Pancreas (tissue), 10 donors: ENCODE results near the gene PALM2AKAP2. TPM values are rescaled to one million over a fixed set of nuclear protein-coding genes. Genes with fewer than 3 reads are reported as not detected.
A peak's percentile ranks its signal among the peaks of the same experiment; 100 is the strongest.

Experiments
- ATAC-seq, 4 donors: fragments of 200-7000 bp; cut with Tn5 transposase; one replicate each; pipeline versions ENCODE4 v1.8.0 to v1.9.1; 2020; ENCODE audit warnings: mild to moderate bottlenecking in 4 of 4, moderate library complexity in 4 of 4
- DNase-seq, 6 donors: peaks; one replicate each; pipeline ENCODE4 v3.0.0-alpha.2; 2020
- FAIRE-seq: peaks from 2 replicates; lab custom pipeline; 2012; peaks lifted over from hg19 to GRCh38; lab: Jason Lieb, UNC
- H3K27ac ChIP-seq, 4 donors: fragments of 200-600 bp; sonication (generic); 1 replicate in 3 of 4; 2 replicates in 1 of 4; pipeline versions ENCODE4 v1.5.0 to v1.8.0; 2020
- H3K27me3 ChIP-seq, 4 donors: fragments of 200-600 bp; one replicate each; pipeline ENCODE4 v1.8.0; 2021
- H3K36me3 ChIP-seq, 3 donors: fragments of 200-600 bp; sonication (generic) in 1 of 3; one replicate each; pipeline versions ENCODE4 v1.5.0 to v1.8.0; 2020 to 2021
- H3K4me1 ChIP-seq, 3 donors: fragments of 200-600 bp; one replicate each; pipeline ENCODE4 v1.8.0; 2021
- H3K4me3 ChIP-seq, 4 donors: fragments of 200-600 bp; sonication (generic) in 2 of 4; one replicate each; pipeline versions ENCODE4 v1.5.0 to v1.8.0; 2020 to 2021
- H3K9me3 ChIP-seq, 4 donors: fragments of 200-600 bp; one replicate each; pipeline ENCODE4 v1.8.0; 2021
- WGBS, 2 donors: extraction: QIAGEN DNeasy Blood & Tissue Kit; methylation state at CpG; one replicate each; pipeline ENCODE4 v1.1.7; 2013; 5-methylcytosine and 5-hydroxymethylcytosine counted together
- intact Hi-C, 3 donors: fragments of 100-400 bp; cut with DNase I; formaldehyde crosslinking; loops; one replicate each; pipeline versions ENCODE4 v1.11.1 to v1.14.2; 2022
- polyA plus RNA-seq, 2 donors: library from polyadenylated mRNA; stranded (reverse); fragments of 200-250 nt; gene quantifications; one replicate each; pipeline ENCODE4 v1.2.3, GENCODE V29; 2013
- total RNA-seq, 6 donors: library from RNA; stranded (reverse); fragmentation: NEBNext Ultra II Directional in 4 of 6; extraction: Animal tissue kit (Norgen Biotek cat#: 25700) in 4 of 6; gene quantifications; one replicate each; pipeline versions ENCODE4 v1.2.1 to v1.2.4, GENCODE V29; 2021 to 2023
- TF ChIP-seq, protein P1 (sequence below), 4 donors: fragments of 200-600 bp; sonication (generic) in 3 of 4; IDR thresholded peaks; one replicate each; pipeline versions ENCODE4 v1.5.0 to v1.8.0; 2021; ENCODE audit warnings: antibody characterized with exemption in 4 of 4
- donor health status: healthy with polysubstance abuse.
- donor health status: DM: no; HTN: no; CAD: no; lungs with moderate emphysema.
- donor health status: DM: no; HTN: no; CAD: no.
- donor health status: control.
- donor health status: control.
- donor health status: Bipolar disorder and iron deficiency.
- donor health status: DM: yes; HTN: yes; CAD: no.
- donor health status: DM: no; HTN: no; CAD: no.
- donor health status: DM: no; HTN: no; CAD: no.
- donor health status: DM: yes; HTN: yes; CAD: no.

The PALM2AKAP2 gene
- total and polyA plus RNA-seq, 8 donors = 0.35 to 5.5 (median 0.97) TPM; not detected in 1

DNA sequence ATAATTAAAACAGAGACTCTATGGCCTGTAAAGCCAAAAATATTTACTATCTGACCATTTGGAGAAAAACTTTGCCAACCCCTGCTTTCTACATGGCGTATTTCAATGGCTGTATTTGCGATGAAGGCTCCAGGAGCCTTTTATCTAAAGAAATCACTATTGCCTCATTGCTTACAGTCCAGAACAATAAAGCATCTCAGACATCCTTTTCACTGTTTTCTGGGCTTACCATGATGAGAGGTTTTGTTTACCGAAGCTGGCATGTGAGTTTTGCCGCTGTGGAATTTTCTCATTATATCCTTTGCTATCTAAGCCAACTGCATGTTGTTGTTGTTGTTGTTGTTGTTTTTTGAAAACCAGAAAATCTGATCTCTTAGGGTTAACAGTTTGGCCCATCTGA is 13.9 kb downstream of the PALM2AKAP2 start:
- intact Hi-C loops = loop anchor here in 1 of 3 donors (10.0 kb wide), 1 partner anchor 61 kb away; no protein-coding TSS in a partner anchor

DNA sequence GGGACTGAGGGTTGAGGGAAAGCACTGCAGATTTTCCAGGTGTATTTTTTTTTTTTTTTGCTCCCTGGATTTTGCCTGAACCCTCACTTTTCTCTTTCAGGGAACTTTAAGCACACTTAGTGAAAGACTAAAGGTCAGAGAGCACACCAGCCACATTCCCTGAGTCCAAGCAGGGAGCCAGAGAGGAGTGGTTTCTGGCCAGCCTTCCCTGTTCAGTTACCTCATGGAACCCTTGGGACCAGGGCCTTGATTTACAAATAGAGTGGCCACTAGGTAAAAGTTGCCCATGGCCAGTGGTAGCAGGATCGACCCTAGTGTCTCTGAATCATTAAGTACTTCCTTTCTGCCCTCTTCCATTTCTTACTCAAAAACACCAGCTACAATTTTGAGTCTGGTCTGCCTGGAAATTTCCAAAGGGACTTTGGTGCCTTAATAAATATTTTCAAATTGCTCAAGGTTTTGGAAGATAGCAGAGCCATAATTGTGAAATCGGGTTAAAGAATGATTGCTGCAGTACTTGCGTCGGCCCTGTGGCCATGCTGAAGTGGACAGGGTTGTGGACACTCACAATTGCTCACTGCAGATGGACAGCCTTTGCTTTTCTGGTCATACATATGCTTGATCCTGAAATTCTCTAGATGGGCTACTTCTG is 14.5 kb downstream of the PALM2AKAP2 start:
- Histone ChIP-seq H3K4me3 (no peak overlapping the region), H3K36me3 (no peaks in the 10 kb centered on the region), H3K27ac (no peak overlapping the region), H3K4me1 (no peaks in the 10 kb centered on the region), H3K27me3 (no peaks in the 10 kb centered on the region), H3K9me3 (no peaks in the 10 kb centered on the region)
- intact Hi-C loops = loop anchor here in 1 of 3 donors (10.0 kb wide), 1 partner anchor 60 kb away; no protein-coding TSS in a partner anchor
- DNase-seq = no peak
- TF ChIP-seq, protein P1, sequence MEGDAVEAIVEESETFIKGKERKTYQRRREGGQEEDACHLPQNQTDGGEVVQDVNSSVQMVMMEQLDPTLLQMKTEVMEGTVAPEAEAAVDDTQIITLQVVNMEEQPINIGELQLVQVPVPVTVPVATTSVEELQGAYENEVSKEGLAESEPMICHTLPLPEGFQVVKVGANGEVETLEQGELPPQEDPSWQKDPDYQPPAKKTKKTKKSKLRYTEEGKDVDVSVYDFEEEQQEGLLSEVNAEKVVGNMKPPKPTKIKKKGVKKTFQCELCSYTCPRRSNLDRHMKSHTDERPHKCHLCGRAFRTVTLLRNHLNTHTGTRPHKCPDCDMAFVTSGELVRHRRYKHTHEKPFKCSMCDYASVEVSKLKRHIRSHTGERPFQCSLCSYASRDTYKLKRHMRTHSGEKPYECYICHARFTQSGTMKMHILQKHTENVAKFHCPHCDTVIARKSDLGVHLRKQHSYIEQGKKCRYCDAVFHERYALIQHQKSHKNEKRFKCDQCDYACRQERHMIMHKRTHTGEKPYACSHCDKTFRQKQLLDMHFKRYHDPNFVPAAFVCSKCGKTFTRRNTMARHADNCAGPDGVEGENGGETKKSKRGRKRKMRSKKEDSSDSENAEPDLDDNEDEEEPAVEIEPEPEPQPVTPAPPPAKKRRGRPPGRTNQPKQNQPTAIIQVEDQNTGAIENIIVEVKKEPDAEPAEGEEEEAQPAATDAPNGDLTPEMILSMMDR (IDR thresholded peaks at IDR 0.05) = no peak
- WGBS, 2 donors = 70 to 87% methylated on average over 4 of the region's 4 CpGs
- no peak for FAIRE-seq
- peak in 2 of 4 donors; percentile 41 to 52 for ATAC-seq

More for the DNA sequence above, 13.9 kb downstream of the PALM2AKAP2 start:
- FAIRE-seq = no peak
- no peak for ATAC-seq
- H3K27ac ChIP-seq = no peak overlapping the region
- no peak overlapping the region for H3K4me3 ChIP-seq
- H3K4me1 ChIP-seq = no peaks in the 10 kb centered on the region
- H3K9me3 ChIP-seq = no peaks in the 10 kb centered on the region
- no peaks in the 10 kb centered on the region for H3K36me3 ChIP-seq
- 88 to 89% methylated on average over 4 of the region's 4 CpGs for WGBS, 2 donors
- H3K27me3 ChIP-seq = no peaks in the 10 kb centered on the region
- no peak for DNase-seq
- TF ChIP-seq, protein P1 (IDR thresholded peaks at IDR 0.05) = no peak

DNA sequence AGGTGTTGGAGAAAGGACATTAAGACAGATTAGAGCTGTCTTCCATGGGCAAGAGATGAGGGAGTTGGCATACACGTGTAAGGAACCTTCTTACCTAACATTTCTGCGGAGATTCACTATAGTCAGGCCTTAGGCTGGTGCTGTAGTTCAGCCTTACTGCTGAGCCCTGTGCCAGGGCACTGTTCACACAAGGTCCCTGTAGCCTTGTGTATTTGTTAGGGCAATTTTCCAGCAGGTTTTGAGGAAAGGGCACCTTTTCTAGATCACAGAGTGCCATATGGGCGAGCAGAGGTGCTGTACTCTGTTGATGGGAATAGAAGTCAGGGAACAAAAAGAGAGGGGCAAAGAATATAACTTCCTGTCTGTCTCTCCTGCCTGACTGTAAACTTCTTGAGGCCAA is 15.6 kb downstream of the PALM2AKAP2 start:
- H3K4me3 ChIP-seq = no peak overlapping the region
- TF ChIP-seq, protein P1 (IDR thresholded peaks at IDR 0.05) = no peak
- no peak for FAIRE-seq
- no peak for DNase-seq
- no peaks in the 10 kb centered on the region for H3K4me1 ChIP-seq
- intact Hi-C loops = loop anchor here in 1 of 3 donors (10.0 kb wide), 1 partner anchor 59 kb away; no protein-coding TSS in a partner anchor
- no peaks in the 10 kb centered on the region for H3K9me3 ChIP-seq
- H3K27ac ChIP-seq = no peak overlapping the region
- no peak for ATAC-seq
- no peaks in the 10 kb centered on the region for H3K27me3 ChIP-seq
- WGBS, 2 donors = 73 to 85% methylated on average over 3 of the region's 3 CpGs
- no peaks in the 10 kb centered on the region for H3K36me3 ChIP-seq

DNA sequence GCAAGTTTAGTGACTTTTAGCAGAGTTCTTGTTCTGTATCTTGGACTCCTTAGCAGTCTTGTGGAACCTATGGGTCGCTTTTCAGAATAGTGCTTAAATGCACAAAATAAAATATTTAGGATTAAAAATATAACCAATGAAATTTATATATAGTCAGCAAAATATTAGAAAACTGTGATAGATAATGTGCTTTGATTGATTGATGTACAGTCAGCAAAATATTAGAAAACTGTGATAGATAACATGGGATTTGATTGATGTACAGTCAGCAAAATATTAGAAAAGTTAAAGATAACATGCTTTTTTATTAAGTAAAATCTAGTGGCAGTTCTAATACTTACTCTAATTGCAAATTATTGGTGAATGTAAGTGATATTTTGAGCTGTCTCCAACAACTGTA is 16.1 kb downstream of the PALM2AKAP2 start:
- ATAC-seq (no peak), DNase-seq (no peak), FAIRE-seq (no peak)
- TF ChIP-seq, protein P1 (IDR thresholded peaks at IDR 0.05) = no peak
- H3K4me3 ChIP-seq = no peak overlapping the region
- intact Hi-C loops = loop anchor here in 1 of 3 donors (10.0 kb wide), 1 partner anchor 59 kb away; no protein-coding TSS in a partner anchor
- no peaks in the 10 kb centered on the region for H3K36me3 ChIP-seq
- 76 to 90% methylated on average over 1 of the region's 1 CpG for WGBS, 2 donors
- H3K27ac ChIP-seq = no peak overlapping the region
- no peaks in the 10 kb centered on the region for H3K9me3 ChIP-seq
- H3K4me1 ChIP-seq = no peaks in the 10 kb centered on the region
- no peaks in the 10 kb centered on the region for H3K27me3 ChIP-seq

DNA sequence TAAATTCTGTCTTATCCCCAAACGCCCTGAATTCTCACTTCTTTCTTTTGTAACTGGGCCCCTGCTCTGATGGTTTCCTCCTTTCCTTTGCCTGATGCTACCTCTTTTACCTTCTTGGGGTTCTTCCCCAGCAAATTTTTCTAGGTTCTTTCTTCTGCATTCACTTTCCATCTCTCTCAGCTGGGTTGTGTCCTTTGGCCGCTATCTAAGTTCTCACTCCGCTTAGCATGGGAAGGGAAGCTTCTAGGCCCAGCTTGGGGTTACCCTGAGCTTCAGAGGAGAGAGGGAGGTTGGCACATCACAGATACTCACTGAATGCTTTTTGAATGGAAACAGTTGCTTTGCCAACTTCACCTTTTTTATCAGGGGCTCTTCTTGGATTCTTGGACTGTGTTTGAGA is 17.0 kb downstream of the PALM2AKAP2 start:
- Histone ChIP-seq H3K36me3 (no peaks in the 10 kb centered on the region), H3K4me1 (no peaks in the 10 kb centered on the region), H3K27ac (no peak overlapping the region), H3K27me3 (no peaks in the 10 kb centered on the region), H3K9me3 (no peaks in the 10 kb centered on the region), H3K4me3 (no peak overlapping the region)
- whole genome bisulfite sequencing, 2 donors = 85% methylated on average over 3 of the region's 3 CpGs
- FAIRE-seq = no peak
- ATAC-seq = no peak
- TF ChIP-seq, protein P1 (IDR thresholded peaks at IDR 0.05) = no peak
- intact Hi-C loops = loop anchor here in 1 of 3 donors (10.0 kb wide), 1 partner anchor 58 kb away; no protein-coding TSS in a partner anchor
- no peak for DNase-seq
